GM18951 (cell line): ENCODE data around the gene BLOC1S3.

Experiments used
- POLR2A ChIP-seq: IDR thresholded peaks from 4 replicates; pipeline ENCODE4 v1.6.1; 2011; ENCODE audit warnings: mild to moderate bottlenecking; ENCODE audit not compliant: insufficient read length, insufficient read depth; ENCODE audit errors: extremely low read depth
- in situ Hi-C: fragments of 300-500 bp; cut with MboI; formaldehyde crosslinking; loops from one replicate; pipeline ENCODE4 v1.12.0; 2022; ENCODE audit warnings: low sequenced_read_pairs, mixed read lengths, inconsistent platforms; ENCODE audit not compliant: unreplicated experiment

The BLOC1S3 gene, protein sequence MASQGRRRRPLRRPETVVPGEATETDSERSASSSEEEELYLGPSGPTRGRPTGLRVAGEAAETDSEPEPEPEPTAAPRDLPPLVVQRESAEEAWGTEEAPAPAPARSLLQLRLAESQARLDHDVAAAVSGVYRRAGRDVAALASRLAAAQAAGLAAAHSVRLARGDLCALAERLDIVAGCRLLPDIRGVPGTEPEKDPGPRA

DNA sequence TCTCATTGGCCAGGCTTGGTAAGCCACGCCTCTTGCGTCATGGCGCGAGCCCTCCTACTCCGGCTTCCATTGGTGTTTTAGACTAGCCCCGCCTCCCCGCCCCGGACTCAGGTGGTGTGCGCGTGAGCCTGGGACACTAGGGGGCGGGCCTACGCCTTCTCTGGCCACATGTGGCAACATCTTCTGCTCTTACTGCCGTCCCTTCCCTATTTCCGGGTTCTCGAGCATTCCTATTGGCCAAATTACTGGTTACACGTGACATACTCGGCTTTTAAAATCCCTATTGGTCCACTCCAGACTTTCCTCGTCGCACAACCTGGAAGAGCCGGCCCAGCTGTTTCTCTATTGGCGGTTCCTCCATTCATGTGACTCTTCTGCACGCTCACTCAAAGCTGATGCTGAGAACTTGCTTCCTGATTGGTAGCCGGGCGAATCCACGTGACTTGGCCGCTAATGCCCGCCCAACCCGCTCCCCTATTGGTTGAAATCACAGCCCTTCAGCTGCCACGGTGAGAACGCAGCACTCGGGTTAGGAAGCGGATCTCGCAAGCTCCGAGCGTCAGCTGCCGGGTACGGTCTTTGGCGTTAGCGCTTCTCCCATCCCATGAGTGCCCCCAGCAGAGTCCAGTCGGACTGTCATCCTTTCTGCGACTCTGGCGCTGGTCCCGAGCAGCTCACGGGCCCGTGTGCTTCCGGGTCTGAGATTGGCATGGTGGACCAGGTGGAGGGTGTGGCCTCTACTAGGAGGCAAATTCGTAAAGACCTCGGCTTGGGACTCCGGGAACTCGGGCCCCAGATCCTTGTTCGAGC is at the start of gene BLOC1S3:
TSS of gene BLOC1S3 (plus strand) at position 523 of the 810 bp plus-strand sequence. CDS start 513 bp downstream, outside the sequence.
- peak; percentile 85 for TF ChIP-seq POLR2A
- in situ Hi-C loops: no loop called here

DNA sequence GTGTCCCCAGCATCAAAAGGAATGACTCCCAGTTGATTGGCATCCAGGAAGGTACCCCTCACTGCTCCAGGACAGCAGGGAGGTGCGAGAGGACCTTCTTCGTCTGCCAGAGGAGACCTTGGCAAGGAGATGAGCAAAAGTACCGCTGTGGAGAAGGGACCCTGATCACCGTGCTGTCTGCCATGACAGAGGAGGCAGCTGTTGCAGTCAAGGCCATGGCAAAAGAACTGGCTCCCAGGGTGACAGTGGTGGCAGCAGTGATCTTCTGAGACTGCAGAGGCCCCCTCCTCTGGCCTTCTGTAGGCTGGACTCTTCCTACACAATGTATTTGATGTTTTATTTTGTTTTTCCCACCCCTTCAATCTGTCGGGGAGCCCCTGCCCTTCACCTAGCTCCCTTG is 49.8 kb upstream of the BLOC1S3 start:
- in situ Hi-C loops: no loop called here
- no peak for TF ChIP-seq POLR2A

DNA sequence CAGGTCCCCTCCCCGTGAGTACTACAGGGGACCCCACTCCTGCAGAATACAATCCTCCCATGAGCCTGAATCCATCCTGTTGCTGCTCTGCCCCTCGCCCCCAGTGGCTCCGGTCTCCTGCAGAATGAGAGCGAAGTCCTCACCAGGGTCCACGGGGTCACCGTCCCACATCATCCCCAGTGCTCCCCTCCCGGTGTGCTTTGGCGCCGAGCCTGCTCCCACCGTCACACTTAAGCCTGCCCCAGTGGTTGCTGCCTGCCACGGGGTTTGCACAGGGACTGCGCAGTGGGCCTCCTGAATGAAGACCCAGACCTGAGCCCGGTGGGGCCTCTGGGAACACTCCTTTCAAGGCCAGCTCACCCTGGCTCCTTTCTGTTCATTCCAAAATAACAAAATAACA is 48.3 kb upstream of the BLOC1S3 start:
- in situ Hi-C loops: no loop called here
- no peak for TF ChIP-seq POLR2A

DNA sequence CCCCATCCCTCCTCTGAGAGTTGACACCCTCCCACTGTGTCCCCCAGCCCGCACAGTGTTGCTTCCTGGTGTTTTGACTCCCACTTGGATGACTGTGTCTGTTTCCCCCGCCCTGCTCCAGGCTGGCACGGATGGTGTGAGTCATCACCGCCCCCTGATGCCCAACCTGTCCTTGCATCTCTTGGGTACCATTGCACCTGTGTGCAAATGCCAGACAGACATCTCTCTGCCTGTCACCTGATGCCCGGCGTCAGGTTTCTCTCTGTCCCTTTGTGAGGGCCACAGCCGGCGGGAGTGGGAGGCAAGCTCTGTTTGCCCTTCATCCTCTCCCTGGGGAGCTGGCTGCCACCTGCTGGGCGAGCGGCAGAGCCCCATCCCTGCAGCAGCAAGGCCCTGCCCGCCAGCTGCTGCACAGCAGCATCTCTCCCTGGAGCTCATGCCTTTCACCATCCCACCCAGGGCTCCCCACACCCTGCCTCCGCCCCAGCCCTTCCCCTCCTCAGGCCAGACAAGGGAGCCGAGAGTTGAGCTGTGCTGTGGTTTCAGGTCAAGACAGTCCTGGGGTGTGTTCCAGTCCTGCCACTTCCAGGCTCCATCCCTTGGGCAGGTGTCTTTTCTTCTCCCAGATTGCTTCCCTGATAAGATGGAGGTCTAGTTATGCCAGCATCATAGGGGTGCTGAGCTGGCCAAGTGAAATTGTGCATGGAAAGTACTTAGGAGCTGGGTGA is 47.5 kb upstream of the BLOC1S3 start:
- in situ Hi-C loops: no loop called here
- TF ChIP-seq POLR2A: no peak

DNA sequence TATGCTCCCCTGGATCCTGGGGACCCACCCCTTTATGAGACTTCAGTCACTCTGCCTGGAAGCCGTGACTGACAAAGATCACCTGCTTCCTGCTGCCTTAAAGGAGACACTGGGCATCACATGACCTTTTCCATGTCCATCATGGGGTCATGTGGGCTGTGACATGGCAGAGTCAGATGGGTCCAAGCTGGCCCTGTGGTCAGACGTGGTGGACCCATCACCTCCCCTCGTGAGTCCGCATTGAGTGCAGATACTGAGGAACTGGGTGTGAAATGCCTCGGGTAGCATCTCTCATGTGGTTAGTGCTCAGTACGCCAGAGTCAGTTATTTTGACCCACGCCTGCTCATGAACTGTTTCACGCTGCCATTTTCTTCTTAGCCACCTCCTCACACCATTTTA is 44.9 kb upstream of the BLOC1S3 start:
- no peak for TF ChIP-seq POLR2A
- in situ Hi-C loops: no loop called here

DNA sequence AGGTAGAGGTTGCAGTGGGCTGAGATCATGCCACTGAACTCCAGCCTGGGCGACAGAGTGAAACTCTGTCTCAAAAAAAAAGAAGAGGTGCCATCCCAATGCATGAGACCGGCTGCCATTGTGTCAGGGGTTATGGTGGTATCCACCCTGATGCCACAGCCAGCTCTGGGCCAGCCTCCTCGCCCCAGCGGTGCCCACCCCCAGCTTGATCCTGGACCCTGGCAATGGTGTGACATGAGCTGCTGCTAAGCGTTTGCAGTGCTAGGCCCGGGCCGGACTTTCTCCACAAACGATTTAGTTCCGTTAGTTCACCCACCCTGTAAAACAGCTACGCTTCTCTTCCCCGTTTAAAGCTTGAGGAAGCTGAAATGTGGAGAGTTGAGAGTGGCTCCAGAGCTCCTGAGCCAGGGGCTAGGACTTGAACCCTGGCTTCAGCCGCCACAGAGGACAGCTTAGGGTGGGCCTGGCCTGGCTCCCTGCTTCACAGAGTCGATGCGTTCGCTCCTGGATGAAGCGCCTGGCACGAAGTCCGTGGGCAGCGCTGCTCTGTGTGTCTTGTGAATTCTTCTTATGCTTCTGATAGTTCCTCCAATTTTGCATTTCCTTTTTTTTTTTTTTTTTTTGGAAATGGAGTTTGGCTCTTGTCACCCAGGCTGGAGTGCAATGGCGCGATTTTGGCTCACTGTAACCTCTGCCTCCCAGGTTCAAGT is 43.3 kb upstream of the BLOC1S3 start:
- TF ChIP-seq POLR2A: no peak
- in situ Hi-C loops: no loop called here

DNA sequence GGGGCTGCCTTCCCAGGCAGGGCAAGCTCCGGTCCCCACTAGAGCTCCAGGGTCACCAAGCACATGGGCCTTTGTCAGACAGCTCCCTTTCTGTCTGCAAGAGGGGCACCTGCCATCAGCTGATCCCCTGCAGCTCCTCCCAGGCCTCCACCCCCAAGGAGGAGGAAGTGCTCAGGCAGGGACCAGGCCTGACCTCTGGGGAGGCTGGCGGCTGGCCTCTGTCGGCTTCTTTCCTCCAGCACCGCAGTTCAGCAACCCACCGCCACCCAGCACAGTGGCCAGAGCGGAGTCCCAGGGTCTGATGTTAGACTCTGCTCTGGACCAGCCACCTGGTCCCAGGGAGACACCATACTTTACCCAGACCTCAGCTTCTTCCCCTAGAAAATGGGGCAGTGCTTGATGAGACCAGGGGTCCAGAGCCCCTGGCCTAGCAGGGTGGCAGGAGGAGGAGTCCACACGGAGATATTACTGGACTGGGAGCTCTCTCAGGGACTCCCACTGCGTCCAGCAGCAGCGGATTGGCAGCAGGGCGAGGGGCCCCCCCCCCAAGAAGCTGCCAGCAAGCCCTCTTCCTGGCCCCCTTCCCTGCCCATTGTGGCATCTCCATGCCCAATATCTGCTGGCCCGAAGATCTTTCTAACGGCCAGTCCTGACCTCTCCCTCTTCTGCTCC is 41.9 kb upstream of the BLOC1S3 start:
- peak; percentile 43 for TF ChIP-seq POLR2A
- in situ Hi-C loops: no loop called here

DNA sequence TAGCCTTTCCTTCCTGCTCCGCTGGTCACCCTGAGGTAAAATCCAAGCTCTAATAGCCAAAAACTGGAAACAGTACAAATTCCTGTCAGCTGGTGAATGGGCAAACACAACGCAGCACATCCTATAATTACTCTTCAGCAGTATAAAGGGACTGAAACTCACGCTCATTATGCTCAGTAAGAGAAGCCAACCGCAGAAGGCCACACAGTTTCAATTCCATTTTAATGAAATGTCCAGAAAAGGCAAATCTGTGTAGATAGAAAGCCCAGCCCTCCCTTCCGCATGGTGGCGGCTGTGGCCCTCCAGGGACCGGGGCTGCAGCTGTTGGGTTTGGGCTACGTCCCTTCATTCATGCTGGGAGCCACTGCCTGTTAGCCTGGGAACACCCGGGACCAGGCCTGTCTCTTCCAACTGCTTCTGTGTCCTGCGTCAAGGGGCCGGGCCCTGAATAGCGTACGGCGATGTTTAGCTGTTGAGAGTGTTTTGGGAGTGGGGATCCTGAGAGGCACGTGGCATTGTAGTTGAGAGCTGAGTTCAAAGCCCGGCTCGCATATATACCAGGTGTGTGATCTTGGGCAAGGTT is 41.3 kb upstream of the BLOC1S3 start:
- TF ChIP-seq POLR2A: peak; percentile 54
- in situ Hi-C loops: no loop called here

DNA sequence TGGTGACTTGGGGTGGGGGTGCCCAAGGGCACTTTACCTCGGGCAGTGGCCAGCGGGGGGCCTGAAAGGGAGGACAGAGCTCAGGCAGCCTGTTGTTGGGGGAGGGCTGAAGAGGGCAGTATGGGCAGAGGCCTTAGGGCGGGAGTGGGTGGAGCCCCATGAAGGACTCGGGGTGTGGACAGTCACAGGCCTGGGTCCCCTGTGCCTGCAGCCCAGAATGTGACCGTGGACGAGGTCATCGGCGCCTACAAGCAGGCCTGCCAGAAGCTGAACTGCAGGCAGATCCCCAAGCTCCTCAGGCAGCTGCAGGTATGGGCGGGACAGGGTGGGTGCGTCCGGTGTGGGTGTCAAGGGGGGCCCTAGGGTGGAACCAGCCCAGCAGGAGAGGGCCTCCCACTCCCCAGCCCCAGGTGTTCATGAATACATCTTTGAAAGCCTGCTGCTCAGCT is 40.3 kb upstream of the BLOC1S3 start:
- in situ Hi-C loops: no loop called here
- no peak for TF ChIP-seq POLR2A

DNA sequence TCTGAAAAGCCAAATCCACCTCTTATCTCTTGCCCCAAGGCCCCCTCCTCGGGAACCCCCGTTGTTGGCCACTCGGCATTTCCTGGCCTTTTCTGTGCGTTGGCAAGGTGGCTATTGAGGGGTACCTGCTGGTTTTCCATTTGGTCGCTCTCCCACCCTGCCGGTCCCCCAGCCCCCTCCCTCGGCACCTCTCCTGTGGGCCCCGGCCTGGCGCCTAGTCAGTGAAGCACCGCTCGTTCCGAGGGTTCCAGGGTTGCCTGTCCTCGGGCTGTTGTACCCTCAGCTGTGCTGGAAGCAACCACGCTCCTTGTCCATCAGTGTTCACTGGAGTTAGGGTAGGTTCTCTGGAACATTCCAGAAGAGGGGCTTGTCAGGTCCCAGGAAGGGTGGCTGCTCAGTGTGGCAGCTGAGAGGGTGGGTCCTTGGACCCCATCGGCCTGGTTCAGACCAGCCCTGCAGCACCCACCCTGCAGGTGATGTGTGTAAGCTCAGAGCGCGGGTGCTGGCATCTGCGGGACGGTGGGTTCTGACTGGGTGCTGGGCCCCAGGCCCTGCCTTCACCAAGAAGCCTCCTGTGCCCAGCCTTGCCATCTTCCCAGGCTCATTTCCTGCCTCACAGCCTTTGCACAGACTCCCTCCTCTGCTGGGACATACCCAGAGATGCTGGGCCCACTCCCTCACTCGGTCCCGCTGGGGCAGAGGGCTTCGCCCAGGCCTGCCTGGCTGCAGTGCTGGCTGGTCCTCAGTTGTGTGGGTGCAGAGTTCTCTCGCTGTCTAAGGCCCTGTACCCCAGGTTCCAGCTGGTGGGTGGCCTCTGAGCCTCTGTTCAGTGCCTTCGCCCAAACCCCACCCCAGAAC is 39.1 kb upstream of the BLOC1S3 start:
- no peak for TF ChIP-seq POLR2A
- in situ Hi-C loops: no loop called here

DNA sequence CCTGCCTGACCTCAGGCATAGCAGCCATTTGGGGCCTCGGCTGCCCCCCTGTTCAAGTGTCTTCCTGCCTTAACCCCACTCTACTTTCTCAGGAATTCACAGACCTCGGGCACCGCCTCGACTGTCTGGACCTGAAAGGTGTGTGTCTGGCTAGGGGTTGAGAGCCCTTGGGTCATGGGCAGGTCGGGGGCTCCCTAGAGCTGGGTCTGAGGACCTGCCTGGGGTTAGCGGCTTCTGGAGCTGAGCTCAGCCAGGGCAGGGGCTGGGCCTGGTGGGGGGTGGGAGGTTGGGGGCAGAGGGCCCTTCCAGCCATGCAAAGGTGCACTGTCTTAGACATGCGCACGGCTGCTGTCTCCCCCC is 38.5 kb upstream of the BLOC1S3 start:
- in situ Hi-C loops: no loop called here
- no peak for TF ChIP-seq POLR2A
